H9 (cell line): ENCODE measurements around the gene RNF186. TPM values are rescaled to one million over a fixed set of nuclear protein-coding genes. Genes with fewer than 3 reads are reported as not detected.

Experiments used
- DNase-seq: peaks from one replicate; pipeline ENCODE4 v3.0.0-alpha.2; 2017
- H2AFZ ChIP-seq: one replicate; pipeline ENCODE4 v1.6.1; 2013; ENCODE audit warnings: mild to moderate bottlenecking, low read length, control low read depth, moderate library complexity
- H2AK5ac ChIP-seq: 2 replicates; pipeline ENCODE4 v1.6.1; 2013; ENCODE audit warnings: low read length, control low read depth, mixed read lengths; ENCODE audit not compliant: insufficient read length
- H2BK120ac ChIP-seq: one replicate; pipeline ENCODE4 v1.6.1; 2013; ENCODE audit warnings: low read depth, mild to moderate bottlenecking, low read length, control low read depth, inconsistent platforms; ENCODE audit not compliant: poor library complexity, severe bottlenecking
- H2BK12ac ChIP-seq: 2 replicates; pipeline ENCODE4 v1.6.1; 2013; ENCODE audit warnings: low read length, control low read depth, mixed read lengths, low read depth; ENCODE audit not compliant: insufficient read length
- H2BK15ac ChIP-seq: 2 replicates; pipeline ENCODE4 v1.6.1; 2013; ENCODE audit warnings: low read depth, low read length, control low read depth
- H2BK20ac ChIP-seq: one replicate; pipeline ENCODE4 v1.6.1; 2013; ENCODE audit warnings: low read depth, mild to moderate bottlenecking, low read length, control low read depth, inconsistent platforms; ENCODE audit not compliant: poor library complexity, severe bottlenecking
- H2BK5ac ChIP-seq: 2 replicates; pipeline ENCODE4 v1.6.1; 2013; ENCODE audit warnings: low read length, control low read depth, mixed read lengths; ENCODE audit not compliant: insufficient read length
- H3K14ac ChIP-seq: 2 replicates; pipeline ENCODE4 v1.6.1; 2013; ENCODE audit warnings: low read length, control low read depth; ENCODE audit not compliant: insufficient read depth
- H3K18ac ChIP-seq: 2 replicates; pipeline ENCODE4 v1.6.1; 2013; ENCODE audit warnings: low read depth, mild to moderate bottlenecking, mixed read lengths, low read length, control low read depth; ENCODE audit not compliant: insufficient read length
- H3K23ac ChIP-seq: 2 replicates; pipeline ENCODE4 v1.6.1; 2013; ENCODE audit warnings: low read length, control low read depth, mixed read lengths, low read depth; ENCODE audit not compliant: insufficient read length
- H3K23me2 ChIP-seq: 2 replicates; pipeline ENCODE4 v1.6.1; 2013; ENCODE audit warnings: low read depth, mild to moderate bottlenecking, mixed read lengths, low read length, control low read depth; ENCODE audit not compliant: insufficient read length, poor library complexity, severe bottlenecking
- H3K27ac ChIP-seq: 2 replicates; pipeline ENCODE4 v1.5.1; 2013; ENCODE audit warnings: low read length, control low read depth, mixed read lengths, low read depth; ENCODE audit not compliant: insufficient read length
- H3K27me3 ChIP-seq: 2 replicates; pipeline ENCODE4 v1.6.1; 2013; ENCODE audit warnings: low read length, control low read depth, inconsistent platforms; ENCODE audit not compliant: insufficient read depth
- H3K4ac ChIP-seq: 2 replicates; pipeline ENCODE4 v1.6.1; 2013; ENCODE audit warnings: low read depth, mild to moderate bottlenecking, control low read depth, inconsistent platforms, low read length, moderate library complexity
- H3K4me1 ChIP-seq: 2 replicates; pipeline ENCODE4 v1.6.1; 2013; ENCODE audit warnings: low read length, control low read depth, inconsistent platforms; ENCODE audit not compliant: insufficient read depth
- H3K4me2 ChIP-seq: 2 replicates; pipeline ENCODE4 v1.6.1; 2013; ENCODE audit warnings: low read length, control low read depth, mixed read lengths; ENCODE audit not compliant: insufficient read length, insufficient read depth
- H3K56ac ChIP-seq: 2 replicates; pipeline ENCODE4 v1.6.1; 2013; ENCODE audit warnings: low read depth, mild to moderate bottlenecking, mixed read lengths, low read length, control low read depth; ENCODE audit not compliant: insufficient read length
- H3K79me1 ChIP-seq: 2 replicates; pipeline ENCODE4 v1.6.1; 2013; ENCODE audit warnings: low read depth, mild to moderate bottlenecking, moderate library complexity, low read length, control low read depth, inconsistent platforms; ENCODE audit not compliant: insufficient read depth, poor library complexity, severe bottlenecking
- H3K79me2 ChIP-seq: 2 replicates; pipeline ENCODE4 v1.6.1; 2013; ENCODE audit warnings: low read length, control low read depth, inconsistent platforms; ENCODE audit not compliant: insufficient read depth
- H3K9ac ChIP-seq: 2 replicates; pipeline ENCODE4 v1.6.1; 2013; ENCODE audit warnings: low read length, control low read depth, mixed read lengths; ENCODE audit not compliant: insufficient read length; ENCODE audit errors: extremely low read depth
- H3K9me3 ChIP-seq: one replicate; pipeline ENCODE4 v1.6.1; 2013; ENCODE audit warnings: low read depth, low read length, inconsistent platforms; ENCODE audit not compliant: control insufficient read depth
- H3T11ph ChIP-seq: one replicate; pipeline ENCODE4 v1.6.1; 2013; ENCODE audit warnings: mild to moderate bottlenecking, low read length, control low read depth, inconsistent platforms
- H4K20me1 ChIP-seq: one replicate; pipeline ENCODE4 v1.6.1; 2013; ENCODE audit not compliant: control insufficient read depth, insufficient read length, insufficient read depth
- H4K5ac ChIP-seq: 2 replicates; pipeline ENCODE4 v1.6.1; 2013; ENCODE audit warnings: low read depth, mild to moderate bottlenecking, mixed read lengths, low read length, control low read depth; ENCODE audit not compliant: insufficient read length
- H4K8ac ChIP-seq: replicated peaks from 2 replicates; pipeline ENCODE4 v1.6.1; 2013; ENCODE audit warnings: low read length, control low read depth, mixed read lengths, low read depth; ENCODE audit not compliant: insufficient read length
- H4K91ac ChIP-seq: 2 replicates; pipeline ENCODE4 v1.6.1; 2013; ENCODE audit warnings: low read depth, mild to moderate bottlenecking, moderate library complexity, mixed read lengths, low read length, control low read depth; ENCODE audit not compliant: insufficient read length
- H3K27ac Mint-ChIP-seq, 3 experiments: 2 replicates in 2 of 3; 3 replicates in 1 of 3; pipeline ENCODE4 v1.8.0; 2020 to 2021; ENCODE audit warnings: mixed read lengths in 3 of 3, mild to moderate bottlenecking in 1 of 3, moderate library complexity in 1 of 3
- H3K27me3 Mint-ChIP-seq: 2 replicates; pipeline ENCODE4 v1.8.0; 2021; ENCODE audit warnings: low read depth, mild to moderate bottlenecking, moderate library complexity, mixed read lengths
- H3K36me3 Mint-ChIP-seq, 3 experiments: 2 replicates in 2 of 3; 3 replicates in 1 of 3; pipeline ENCODE4 v1.8.0; 2020 to 2021; ENCODE audit warnings: low read depth in 3 of 3, mixed read lengths in 3 of 3; ENCODE audit not compliant: insufficient read depth in 1 of 3
- H3K4me1 Mint-ChIP-seq, 2 experiments: 2 replicates each; pipeline ENCODE4 v1.8.0; 2020; ENCODE audit warnings: mixed read lengths in 2 of 2
- H3K4me3 Mint-ChIP-seq, 2 experiments: 2 replicates in 1 of 2; 3 replicates in 1 of 2; pipeline ENCODE4 v1.8.0; 2020 to 2021; ENCODE audit warnings: mild to moderate bottlenecking in 2 of 2, mixed read lengths in 2 of 2, moderate library complexity in 1 of 2
- H3K9me3 Mint-ChIP-seq, 2 experiments: 2 replicates in 1 of 2; 3 replicates in 1 of 2; pipeline ENCODE4 v1.8.0; 2020; ENCODE audit warnings: mild to moderate bottlenecking in 2 of 2, mixed read lengths in 2 of 2, moderate library complexity in 1 of 2
- CTCF ChIP-seq: fragments of 200-600 bp; sonication (generic); conservative IDR thresholded peaks from 3 replicates; pipeline ENCODE4 v1.8.0; 2021; ENCODE audit warnings: antibody characterized with exemption, mild to moderate bottlenecking
- WGBS: extraction: QIAGEN DNeasy Blood & Tissue Kit; methylation state at CpG from one replicate; pipeline ENCODE4 v1.1.7; 2013; ENCODE audit warnings: missing lambda C conversion rate, low lambda C conversion rate, mixed read lengths; ENCODE audit not compliant: insufficient read length; ENCODE audit errors: extremely low coverage; 5-methylcytosine and 5-hydroxymethylcytosine counted together
- total RNA-seq: library from RNA; stranded (reverse); gene quantifications from 2 replicates; pipeline ENCODE4 v1.2.1, GENCODE V29; 2021

The RNF186 gene
- total RNA-seq, 1 experiment from 2014 or later: not detected

DNA sequence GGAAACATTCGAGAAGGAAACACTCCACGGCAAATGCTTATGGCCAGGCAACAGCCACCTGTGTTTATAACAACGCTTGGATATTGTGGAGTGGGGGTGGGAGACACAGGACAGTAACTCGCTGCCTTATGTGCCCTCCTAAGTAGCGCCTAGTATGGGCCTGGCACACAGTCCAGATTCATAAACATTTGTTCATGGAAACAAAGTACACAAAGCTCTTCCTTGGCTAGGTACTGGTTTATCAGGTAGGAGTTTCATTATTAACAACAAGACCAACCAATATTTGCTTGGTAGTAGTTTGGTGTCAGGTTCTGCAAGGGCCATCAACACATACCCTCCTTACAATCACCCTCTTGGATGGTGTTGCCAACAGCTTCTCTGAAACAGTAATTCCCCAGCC is 38.8 kb downstream of the RNF186 start:
- H3T11ph ChIP-seq: no peak overlapping the region
- no peaks in the 10 kb centered on the region; a peak in 1 of 5 replicates for H3K9me3 Mint-ChIP-seq
- H3K4ac ChIP-seq: no peak overlapping the region
- H4K20me1 ChIP-seq: no peaks in the 10 kb centered on the region
- no peak overlapping the region for H4K8ac ChIP-seq
- no peak overlapping the region for H4K91ac ChIP-seq
- no peak overlapping the region for H4K5ac ChIP-seq
- DNase-seq: no peak
- no peaks in the 10 kb centered on the region for H3K9me3 ChIP-seq
- WGBS: no CpG with 5 or more reads among the region's 5 CpGs
- no peak overlapping the region; a peak in 1 of 7 replicates for H3K27ac Mint-ChIP-seq
- no peak overlapping the region for H3K23ac ChIP-seq
- peaks cover 0 to 15% of the 10 kb centered on the region in 2 experiments; a peak in 3 of 4 replicates for H3K4me1 Mint-ChIP-seq
- no peak overlapping the region for H3K56ac ChIP-seq
- no peak overlapping the region for H2BK120ac ChIP-seq
- H2AK5ac ChIP-seq: no peak overlapping the region
- no peak overlapping the region for H3K27ac ChIP-seq
- H2BK15ac ChIP-seq: no peak overlapping the region
- no peak overlapping the region for H2BK12ac ChIP-seq
- H2AFZ ChIP-seq: no peak overlapping the region
- no peak for TF ChIP-seq CTCF
- H3K4me1 ChIP-seq: no peaks in the 10 kb centered on the region
- no peak overlapping the region for H3K4me2 ChIP-seq
- H3K36me3 Mint-ChIP-seq: peaks cover 0 to 4% (median 2%) of the 10 kb centered on the region in 3 experiments; a peak in 1 of 7 replicates
- no peak overlapping the region for H3K18ac ChIP-seq
- H3K79me2 ChIP-seq: no peaks in the 10 kb centered on the region
- no peak overlapping the region for H3K9ac ChIP-seq
- peaks cover 91% of the 10 kb centered on the region for H3K27me3 Mint-ChIP-seq
- H2BK20ac ChIP-seq: no peak overlapping the region
- H3K4me3 Mint-ChIP-seq: no peak overlapping the region
- H2BK5ac ChIP-seq: no peak overlapping the region
- H3K27me3 ChIP-seq: peaks cover 28% of the 10 kb centered on the region; the same call in 1 of the 2 replicates
- H3K14ac ChIP-seq: no peak overlapping the region
- H3K79me1 ChIP-seq: no peaks in the 10 kb centered on the region
- H3K23me2 ChIP-seq: no peaks in the 10 kb centered on the region
